BJ (cell line): ENCODE results near the gene PTGER1. TPM values are rescaled to one million over a fixed set of nuclear protein-coding genes. Genes with fewer than 3 reads are reported as not detected.

Source experiments
- CTCF ChIA-PET: fragments of 350-600 bp; formaldehyde crosslinking; extraction: SDS; loops from one replicate; lab custom pipeline; 2021; ENCODE audit warnings: antibody characterized with exemption, inconsistent platforms; lab: Yijun Ruan, JAX
- POLR2A ChIA-PET: fragments of 300-600 bp; sonication (Branson Sonifier 250); formaldehyde crosslinking; extraction: SDS; loops from one replicate; lab custom pipeline; 2021; ENCODE audit warnings: antibody characterized with exemption; lab: Charles Lee
- DNase-seq: peaks from one replicate; pipeline ENCODE4 v3.0.0-alpha.2; 2011; ENCODE audit warnings: low read depth
- H3K27me3 ChIP-seq: 2 replicates; pipeline ENCODE4 v1.6.0; 2011; ENCODE audit warnings: low read length; ENCODE audit not compliant: control insufficient read depth, insufficient read depth
- H3K36me3 ChIP-seq: 2 replicates; pipeline ENCODE4 v1.5.1; 2011; ENCODE audit warnings: low read length; ENCODE audit not compliant: control insufficient read depth, insufficient read depth
- H3K4me3 ChIP-seq: 2 replicates; pipeline ENCODE4 v1.5.1; 2011; ENCODE audit warnings: low read depth, mild to moderate bottlenecking, control low read depth, low read length
- CTCF ChIP-seq: IDR thresholded peaks from 2 replicates; pipeline ENCODE4 v1.5.1; 2011; ENCODE audit warnings: low read depth, mild to moderate bottlenecking, control low read depth, inconsistent platforms, low read length, moderate library complexity; ENCODE audit not compliant: insufficient read depth
- polyA minus RNA-seq: library from RNA; depleted of rRNA, polyadenylated mRNA; stranded (reverse); fragments of >200 nt; gene quantifications from 2 replicates; pipeline ENCODE4 v1.2.3, GENCODE V29; 2011; rRNA and poly(A)+ RNA removed
- polyA plus RNA-seq: library from polyadenylated mRNA; depleted of rRNA; stranded (reverse); fragments of >200 nt; gene quantifications from 2 replicates; pipeline ENCODE4 v1.2.3, GENCODE V29; 2011; rRNA removed

The PTGER1 gene
- 0.63 and 1.0 TPM in 2 replicates for polyA plus RNA-seq
- 0.38 and 0.41 TPM in 2 replicates for polyA minus RNA-seq

- peaks cover 26% of the 10 kb centered on the region for H3K36me3 ChIP-seq
- ChIA-PET POLR2A (no interaction called here), CTCF (interaction anchor here (0.7 to 1.2 kb wide), 4 partner anchors 8 to 46 kb away, joined by 3 to 4 read pairs (median 4); no protein-coding TSS in a partner anchor)
- no peak for DNase-seq
- peak; percentile 70 for TF ChIP-seq CTCF
- H3K27me3 ChIP-seq, result no peaks in the 10 kb centered on the region; the same call in 1 of the 2 replicates
- H3K4me3 ChIP-seq, result peak within 1 kb of the TSS; percentile 35
These were observed at the start of gene PTGER1 for GRCh38 chr19:14475251-14476073. TSS of gene PTGER1 (minus strand) at chr19:14475354. CDS start at chr19:14474320, 1,034 bp downstream.

DNA sequence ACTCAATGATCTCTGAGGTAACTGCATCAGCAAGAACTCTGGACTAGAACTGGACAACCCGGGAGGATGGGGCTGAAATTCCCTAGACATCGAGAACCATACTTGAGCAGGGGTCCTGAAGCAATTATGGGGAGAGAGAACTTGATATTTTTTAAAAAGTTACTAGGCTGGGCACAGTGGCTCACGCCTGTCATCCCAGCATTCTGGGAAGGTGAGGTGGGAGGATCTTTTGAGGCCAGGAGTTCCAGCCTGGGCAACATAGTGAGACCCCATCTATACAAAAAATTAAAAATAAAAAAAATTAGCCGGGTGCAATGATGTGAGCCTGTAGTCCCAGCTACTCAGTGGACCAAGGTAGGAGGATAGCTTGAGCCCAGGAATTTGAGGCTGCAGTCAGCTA lies 45.4 kb upstream of the PTGER1 start:
- POLR2A ChIA-PET, result no interaction called here

DNA sequence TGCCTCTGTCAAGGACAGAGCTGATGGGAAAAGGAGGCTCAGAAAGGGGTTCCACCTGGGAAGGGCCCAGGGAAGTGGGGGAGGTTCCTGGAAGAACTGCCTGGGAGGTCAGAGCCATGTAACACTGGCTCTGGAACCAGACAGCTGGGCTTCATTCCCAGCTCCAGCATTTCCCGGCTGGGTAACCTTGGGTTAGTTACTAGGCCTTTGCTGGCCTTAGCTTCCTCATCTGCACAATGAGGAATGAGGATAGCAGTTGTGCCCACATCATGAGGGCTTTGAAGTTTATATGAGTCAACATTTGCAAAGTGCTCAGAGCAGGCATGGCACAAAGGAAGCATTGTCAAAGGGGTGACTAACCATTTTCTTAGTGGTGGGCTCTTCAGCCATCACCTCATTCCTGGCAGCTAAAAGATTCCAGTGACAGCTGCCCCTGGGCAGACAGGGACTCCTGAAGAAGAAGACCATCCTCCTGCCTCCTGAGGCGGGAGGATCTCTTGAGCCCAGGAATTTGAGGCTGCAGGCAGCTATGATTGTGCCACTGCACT lies 44.8 kb upstream of the PTGER1 start:
- Histone ChIP-seq H3K4me3 (no peak overlapping the region), H3K27me3 (no peaks in the 10 kb centered on the region), H3K36me3 (peaks cover 10% of the 10 kb centered on the region)
- DNase-seq, result no peak
- no peak for TF ChIP-seq CTCF
- POLR2A ChIA-PET, result no interaction called here
- CTCF ChIA-PET, result interaction anchor here (1.6 kb wide), 1 partner anchor 37 kb away, joined by 3 read pairs; no protein-coding TSS in a partner anchor

More for the DNA sequence above, 45.4 kb upstream of the PTGER1 start:
- H3K27me3 ChIP-seq, result no peaks in the 10 kb centered on the region
- no peak for DNase-seq
- peaks cover 6% of the 10 kb centered on the region; the same call in 1 of the 2 replicates for H3K36me3 ChIP-seq
- H3K4me3 ChIP-seq, result no peak overlapping the region
- CTCF ChIA-PET, result interaction anchor here (1.2 to 1.6 kb wide), 2 partner anchors 36 to 46 kb away, joined by 3 read pairs; partner anchors contain the start of gene PTGER1
- TF ChIP-seq CTCF, result no peak

DNA sequence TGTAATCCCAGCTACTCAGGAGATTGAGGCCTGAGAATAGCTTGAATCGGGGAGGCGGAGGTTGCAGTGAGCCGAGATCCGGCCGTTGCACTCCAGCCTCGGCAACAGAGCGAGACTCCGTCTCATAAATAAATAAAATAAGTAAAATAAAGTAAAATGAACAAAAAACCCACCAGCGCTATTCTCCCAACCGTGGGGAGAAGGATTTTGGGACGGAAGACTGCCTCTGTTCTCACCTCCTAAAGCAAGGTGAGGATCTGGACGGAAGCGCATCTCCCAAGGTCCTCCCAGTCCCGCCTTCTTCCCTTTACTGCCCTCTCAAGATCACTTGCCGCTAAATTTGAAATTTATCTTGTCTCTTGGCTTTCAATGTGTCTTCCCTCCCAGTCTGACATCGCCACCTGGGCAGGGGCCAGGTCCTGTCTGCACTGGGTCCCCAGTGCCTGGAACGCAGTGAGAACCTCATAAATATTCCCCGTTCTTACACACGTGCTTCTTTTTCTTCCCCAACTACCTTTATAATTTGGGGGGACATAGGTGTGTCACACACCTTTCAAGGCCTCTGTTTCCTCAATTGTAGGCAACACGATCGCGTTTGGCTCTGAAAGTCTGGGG lies 44.2 kb upstream of the PTGER1 start:
- no peak overlapping the region for H3K4me3 ChIP-seq
- H3K36me3 ChIP-seq, result peaks cover 11% of the 10 kb centered on the region
- DNase-seq, result no peak
- ChIA-PET POLR2A (no interaction called here), CTCF (interaction anchor here (1.6 to 3.6 kb wide), 2 partner anchors 14 to 38 kb away, joined by 3 to 23 read pairs; no protein-coding TSS in a partner anchor)
- TF ChIP-seq CTCF, result no peak
- H3K27me3 ChIP-seq, result no peaks in the 10 kb centered on the region
